ENCODE results near the gene FGD4.

Gene FGD4

GRCh38 chr12:32615441-32615840, 216.1 kb downstream of the FGD4 start:
- Histone ChIP-seq H3K79me2 (ENCODE audit: insufficient read depth, low read length) (no peaks in the 10 kb centered on the region), H3K36me3 (ENCODE audit: insufficient read depth, low read length) (no peaks in the 10 kb centered on the region), H3K9me3 (ENCODE audit: insufficient read depth, low read length, severe bottlenecking) (no peaks in the 10 kb centered on the region), H3K4me1 (ENCODE audit: insufficient read depth, low read length) (no peaks in the 10 kb centered on the region), H3K27me3 (ENCODE audit: insufficient read depth, low read length, poor library complexity) (no peaks in the 10 kb centered on the region), H3K4me3 (ENCODE audit: low read depth in 1 of 2, low read length in 2 of 2) (no peak overlapping the region), H2AFZ (ENCODE audit: low read depth, low read length) (no peak overlapping the region), H3K9ac (ENCODE audit: low read depth, low read length) (no peak overlapping the region), H3K4me2 (ENCODE audit: insufficient read depth, low read length) (no peak overlapping the region), H4K20me1 (ENCODE audit: insufficient read depth, low read length) (no peaks in the 10 kb centered on the region), H3K27ac (ENCODE audit: low read length) (no peak overlapping the region)
- TF ChIP-seq CTCF (IDR thresholded peaks at IDR 0.05; ENCODE audit: borderline replicate concordance, extremely low read depth, low read length, poor library complexity, severe bottlenecking) (no peak), EZH2 (IDR thresholded peaks at IDR 0.05; ENCODE audit: borderline replicate concordance, low read depth, low read length, severe bottlenecking) (no peak)
- DNase-seq (no peak), ATAC-seq (ENCODE audit: insufficient read depth, low read depth) (no peak)

- Histone ChIP-seq H3K27ac (ENCODE audit: low read length) (no peak overlapping the region), H3K9ac (ENCODE audit: low read depth, low read length) (no peak overlapping the region), H3K27me3 (ENCODE audit: insufficient read depth, low read length, poor library complexity) (no peaks in the 10 kb centered on the region), H2AFZ (ENCODE audit: low read depth, low read length) (no peak overlapping the region), H3K4me2 (ENCODE audit: insufficient read depth, low read length) (no peak overlapping the region), H3K9me3 (ENCODE audit: insufficient read depth, low read length, severe bottlenecking) (no peaks in the 10 kb centered on the region), H4K20me1 (ENCODE audit: insufficient read depth, low read length) (no peaks in the 10 kb centered on the region), H3K79me2 (ENCODE audit: insufficient read depth, low read length) (no peaks in the 10 kb centered on the region), H3K36me3 (ENCODE audit: insufficient read depth, low read length) (no peaks in the 10 kb centered on the region), H3K4me1 (ENCODE audit: insufficient read depth, low read length) (no peaks in the 10 kb centered on the region), H3K4me3 (ENCODE audit: low read depth in 1 of 2, low read length in 2 of 2) (no peak overlapping the region)
- no peak for ATAC-seq (ENCODE audit: insufficient read depth, low read depth)
- TF ChIP-seq EZH2 (IDR thresholded peaks at IDR 0.05; ENCODE audit: borderline replicate concordance, low read depth, low read length, severe bottlenecking) (no peak), CTCF (IDR thresholded peaks at IDR 0.05; ENCODE audit: borderline replicate concordance, extremely low read depth, low read length, poor library complexity, severe bottlenecking) (no peak)
- no peak for DNase-seq
Observed at GRCh38 chr12:32617534-32617933, 218.2 kb downstream of the FGD4 start.

GRCh38 chr12:32618115-32618514, 218.8 kb downstream of the FGD4 start:
- DNase-seq (no peak), ATAC-seq (ENCODE audit: insufficient read depth, low read depth) (no peak)
- no peaks in the 10 kb centered on the region for H4K20me1 ChIP-seq (ENCODE audit: insufficient read depth, low read length)
- no peaks in the 10 kb centered on the region for H3K79me2 ChIP-seq (ENCODE audit: insufficient read depth, low read length)
- no peak overlapping the region for H3K9ac ChIP-seq (ENCODE audit: low read depth, low read length)
- H3K4me2 ChIP-seq (ENCODE audit: insufficient read depth, low read length) = no peak overlapping the region
- no peak overlapping the region for H3K27ac ChIP-seq (ENCODE audit: low read length)
- no peak overlapping the region for H3K4me3 ChIP-seq (ENCODE audit: low read depth in 1 of 2, low read length in 2 of 2)
- H3K9me3 ChIP-seq (ENCODE audit: insufficient read depth, low read length, severe bottlenecking) = no peaks in the 10 kb centered on the region
- no peaks in the 10 kb centered on the region for H3K4me1 ChIP-seq (ENCODE audit: insufficient read depth, low read length)
- no peaks in the 10 kb centered on the region for H3K27me3 ChIP-seq (ENCODE audit: insufficient read depth, low read length, poor library complexity)
- H3K36me3 ChIP-seq (ENCODE audit: insufficient read depth, low read length) = no peaks in the 10 kb centered on the region
- TF ChIP-seq CTCF (IDR thresholded peaks at IDR 0.05; ENCODE audit: borderline replicate concordance, extremely low read depth, low read length, poor library complexity, severe bottlenecking) (no peak), EZH2 (IDR thresholded peaks at IDR 0.05; ENCODE audit: borderline replicate concordance, low read depth, low read length, severe bottlenecking) (no peak)
- H2AFZ ChIP-seq (ENCODE audit: low read depth, low read length) = no peak overlapping the region

- Histone ChIP-seq H3K27ac (ENCODE audit: low read length) (no peak overlapping the region), H3K27me3 (ENCODE audit: insufficient read depth, low read length, poor library complexity) (no peaks in the 10 kb centered on the region), H3K9ac (ENCODE audit: low read depth, low read length) (no peak overlapping the region), H3K4me2 (ENCODE audit: insufficient read depth, low read length) (no peak overlapping the region), H3K4me3 (ENCODE audit: low read depth in 1 of 2, low read length in 2 of 2) (no peak overlapping the region), H3K79me2 (ENCODE audit: insufficient read depth, low read length) (no peaks in the 10 kb centered on the region), H3K9me3 (ENCODE audit: insufficient read depth, low read length, severe bottlenecking) (no peaks in the 10 kb centered on the region), H3K4me1 (ENCODE audit: insufficient read depth, low read length) (no peaks in the 10 kb centered on the region), H2AFZ (ENCODE audit: low read depth, low read length) (no peak overlapping the region), H3K36me3 (ENCODE audit: insufficient read depth, low read length) (no peaks in the 10 kb centered on the region), H4K20me1 (ENCODE audit: insufficient read depth, low read length) (no peaks in the 10 kb centered on the region)
- ATAC-seq (ENCODE audit: insufficient read depth, low read depth) (no peak), DNase-seq (no peak)
- no peak for TF ChIP-seq CTCF (IDR thresholded peaks at IDR 0.05; ENCODE audit: borderline replicate concordance, extremely low read depth, low read length, poor library complexity, severe bottlenecking)
- TF ChIP-seq EZH2 (IDR thresholded peaks at IDR 0.05; ENCODE audit: borderline replicate concordance, low read depth, low read length, severe bottlenecking) = no peak
Observed at GRCh38 chr12:32627976-32628375, 228.6 kb downstream of the FGD4 start.
